ENCODE measurements around the gene CHD1.
A peak's percentile ranks its signal among the peaks of the same experiment; 100 is the strongest.
"Not testable (repeated sequence)": the region's sequence is repeated elsewhere in the genome, so short reads cannot be mapped to it uniquely, and the experiment has no call there.

Gene CHD1

GRCh38 chr5:98928873-98929709 is at the start of gene CHD1:
Gene CHD1 (minus strand): TSS chr5:98929007. CDS start chr5:98926386, 2,621 bp downstream.
- peak; percentile 97 for DNase-seq

GRCh38 chr5:98978528-98978927 is 49.7 kb upstream of the CHD1 start:
- DNase-seq = no peak

- no peak for DNase-seq
Measured at GRCh38 chr5:98977723-98978122, 48.9 kb upstream of the CHD1 start.

GRCh38 chr5:98975682-98976407 is 47.0 kb upstream of the CHD1 start:
- DNase-seq = no peak

GRCh38 chr5:98975223-98975622 is 46.4 kb upstream of the CHD1 start:
- no peak for DNase-seq

- DNase-seq = no peak
Measured at GRCh38 chr5:98969400-98969799, 40.6 kb upstream of the CHD1 start.

- DNase-seq = no peak
Measured at GRCh38 chr5:98968056-98968564, 39.3 kb upstream of the CHD1 start.

GRCh38 chr5:98965226-98965625 is 36.4 kb upstream of the CHD1 start:
- no peak for DNase-seq

GRCh38 chr5:98964621-98965020 is 35.8 kb upstream of the CHD1 start:
- DNase-seq = no peak

GRCh38 chr5:98963019-98963418 is 34.2 kb upstream of the CHD1 start:
- DNase-seq = no peak

- DNase-seq = no peak
Measured at GRCh38 chr5:98962587-98962986, 33.8 kb upstream of the CHD1 start.

GRCh38 chr5:98961665-98962344 is 33.0 kb upstream of the CHD1 start:
- no peak for DNase-seq

- no peak for DNase-seq
Measured at GRCh38 chr5:98957307-98957706, 28.5 kb upstream of the CHD1 start.

GRCh38 chr5:98955888-98956287 is 27.1 kb upstream of the CHD1 start:
- not testable (repeated sequence) for DNase-seq

GRCh38 chr5:98955471-98955870 is 26.7 kb upstream of the CHD1 start:
- DNase-seq = not testable (repeated sequence)

GRCh38 chr5:98954392-98955028 is 25.7 kb upstream of the CHD1 start:
- no peak for DNase-seq

- no peak for DNase-seq
Measured at GRCh38 chr5:98942847-98943246, 14.0 kb upstream of the CHD1 start.

GRCh38 chr5:98941131-98941883 is 12.5 kb upstream of the CHD1 start:
- DNase-seq = no peak

- no peak for DNase-seq
Measured at GRCh38 chr5:98940581-98940980, 11.8 kb upstream of the CHD1 start.

GRCh38 chr5:98938464-98938863 is 9.7 kb upstream of the CHD1 start:
- no peak for DNase-seq

GRCh38 chr5:98936948-98937715 is 8.3 kb upstream of the CHD1 start:
- DNase-seq = no peak
